ENCODE measurements around the gene ABLIM2. TPM values are rescaled to one million over a fixed set of nuclear protein-coding genes. Genes with fewer than 3 reads are reported as not detected.

Gene ABLIM2
- total and polyA plus RNA-seq, 2 of the 8 experiments (the other 6 are each of a cell fraction or from before 2014, with no cell fraction given): 2.8 to 3.0 TPM

GRCh38 chr4:7984286-7984925 is 174.2 kb downstream of the ABLIM2 start (continued):
- no peak for TF ChIP-seq HDAC6 (IDR thresholded peaks at IDR 0.05; ENCODE audit: low read depth, low read length)

Data from H1 (cell line).